ENCODE measurements around the gene MFAP3L. TPM values are rescaled to one million over a fixed set of nuclear protein-coding genes. Genes with fewer than 3 reads are reported as not detected.

Gene MFAP3L
- polyA plus RNA-seq, 2 donors: 0.24 to 0.31 TPM

DNA sequence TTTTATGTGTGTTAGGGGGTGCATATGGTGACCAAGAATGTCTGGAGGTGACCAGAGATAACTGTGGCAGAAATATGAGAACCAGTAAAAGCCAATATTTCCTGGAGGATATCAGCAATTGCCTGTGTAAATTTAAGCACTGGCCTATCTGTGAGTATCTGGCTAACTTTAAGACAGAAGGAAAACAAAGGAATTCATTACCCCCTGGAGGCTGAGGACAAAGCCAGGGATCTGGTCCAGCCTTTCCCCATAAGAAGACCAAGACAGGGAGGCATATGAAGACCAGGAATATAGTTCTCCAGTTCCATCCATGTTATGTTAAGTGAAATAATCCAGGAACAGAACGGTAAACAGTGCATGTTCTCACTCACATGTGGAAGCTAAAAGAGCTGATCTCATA is 49.2 kb downstream of the MFAP3L start:
- Histone ChIP-seq H3K36me3 (ENCODE audit: control insufficient read depth in 2 of 2, insufficient read depth in 2 of 2, low read length in 1 of 2) (no peaks in the 10 kb centered on the region), H3K27ac (ENCODE audit: low read depth in 2 of 2, low read length in 1 of 2) (no peak overlapping the region), H3K27me3 (ENCODE audit: control insufficient read depth in 1 of 2, insufficient read depth in 2 of 2, low read length in 2 of 2) (no peaks in the 10 kb centered on the region), H3K9me3 (ENCODE audit: control insufficient read depth in 2 of 2, insufficient read depth in 1 of 2, low read depth in 1 of 2, low read length in 1 of 2) (no peaks in the 10 kb centered on the region), H3K4me3 (ENCODE audit: low read depth in 1 of 2, low read length in 2 of 2) (no peak overlapping the region), H3K4me1 (ENCODE audit: control insufficient read depth in 2 of 2, insufficient read depth in 2 of 2, low read length in 1 of 2) (no peaks in the 10 kb centered on the region)
- 81 to 85% methylated on average over 1 of the region's 1 CpG for WGBS, 2 donors

DNA sequence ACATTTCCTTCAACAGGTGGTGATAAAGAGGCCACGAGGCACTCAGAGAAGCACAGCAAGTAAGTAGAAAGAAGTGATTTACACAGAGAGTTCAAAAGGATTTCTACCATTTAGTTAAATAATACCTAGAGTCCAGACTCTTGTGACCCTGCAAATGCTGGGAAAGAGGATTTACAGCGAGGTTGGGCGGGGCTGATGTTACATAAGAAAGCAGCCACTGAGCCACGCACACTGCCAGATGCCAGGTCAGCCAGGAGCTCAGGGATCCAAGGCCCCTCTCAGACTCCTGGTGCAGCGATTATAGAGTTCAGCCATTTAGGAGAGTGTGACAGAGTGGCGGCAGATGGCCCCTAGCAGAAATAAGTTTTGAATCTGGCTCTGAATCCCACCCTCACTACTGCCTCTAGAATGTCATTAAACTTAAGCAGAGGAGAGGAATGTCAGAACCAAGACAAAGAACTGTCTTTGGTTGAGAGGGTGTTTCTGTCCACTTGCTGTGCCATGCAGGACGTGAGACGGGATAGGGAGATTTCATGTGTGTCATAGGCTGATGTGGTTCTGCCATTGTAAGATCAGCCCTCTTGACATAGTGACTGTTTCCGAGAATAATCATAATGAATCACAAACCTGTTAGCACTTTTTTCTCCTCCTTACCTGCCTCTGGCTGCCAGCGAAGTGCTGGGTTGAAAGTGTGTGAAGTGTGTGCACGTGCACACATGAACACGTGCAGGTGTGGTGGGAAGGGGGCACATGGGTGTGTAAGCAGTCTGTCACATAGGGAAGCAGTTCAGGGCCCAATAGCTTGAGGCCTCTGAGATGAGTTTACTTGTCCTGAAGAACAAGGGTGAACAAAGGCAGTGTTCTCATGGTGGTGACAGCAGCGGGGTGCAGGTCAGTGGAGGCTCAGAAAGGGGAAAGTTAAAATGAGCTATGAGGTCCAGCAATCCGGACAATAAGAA is 50.1 kb downstream of the MFAP3L start:
- H3K36me3 ChIP-seq (ENCODE audit: control insufficient read depth in 2 of 2, insufficient read depth in 2 of 2, low read length in 1 of 2): no peaks in the 10 kb centered on the region
- 70 to 71% methylated on average over 14 of the region's 14 CpGs for WGBS, 2 donors
- H3K27ac ChIP-seq (ENCODE audit: low read depth in 2 of 2, low read length in 1 of 2): no peak overlapping the region
- H3K4me3 ChIP-seq (ENCODE audit: low read depth in 1 of 2, low read length in 2 of 2): no peak overlapping the region
- no peaks in the 10 kb centered on the region for H3K9me3 ChIP-seq (ENCODE audit: control insufficient read depth in 2 of 2, insufficient read depth in 1 of 2, low read depth in 1 of 2, low read length in 1 of 2)
- H3K27me3 ChIP-seq (ENCODE audit: control insufficient read depth in 1 of 2, insufficient read depth in 2 of 2, low read length in 2 of 2): no peaks in the 10 kb centered on the region
- H3K4me1 ChIP-seq (ENCODE audit: control insufficient read depth in 2 of 2, insufficient read depth in 2 of 2, low read length in 1 of 2): no peaks in the 10 kb centered on the region

DNA sequence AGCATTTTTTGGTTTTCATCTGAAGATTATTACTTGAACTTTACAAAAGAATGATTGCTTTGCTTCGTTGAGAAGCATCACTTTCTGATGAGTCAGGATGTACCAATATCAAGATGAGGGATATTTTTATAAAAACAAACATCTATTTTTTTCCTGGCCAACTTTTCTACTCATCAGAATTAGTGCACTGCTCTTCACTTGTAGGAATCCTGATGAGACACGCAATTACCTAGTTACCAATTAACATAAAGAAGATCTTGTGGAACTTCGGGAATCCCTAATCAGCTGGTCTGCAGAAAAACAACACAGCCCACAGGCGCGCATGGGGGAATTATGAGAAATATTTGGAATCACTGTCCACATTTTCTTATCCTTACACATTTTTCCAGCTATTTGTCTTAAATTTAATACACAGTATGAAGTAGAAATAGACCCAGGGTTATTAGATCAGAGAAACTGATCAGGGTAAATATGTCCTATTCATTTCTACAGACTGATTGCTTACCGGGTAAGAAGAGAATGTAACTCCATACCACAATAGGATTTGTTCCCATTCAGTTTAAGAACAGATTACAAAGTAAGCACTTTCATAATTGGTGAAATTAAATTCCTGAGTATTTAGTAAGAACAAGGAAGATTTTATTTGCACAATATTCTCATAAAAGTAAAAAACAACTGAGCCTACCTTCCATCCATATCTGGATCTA is 50.9 kb downstream of the MFAP3L start:
- no peaks in the 10 kb centered on the region for H3K27me3 ChIP-seq (ENCODE audit: control insufficient read depth in 1 of 2, insufficient read depth in 2 of 2, low read length in 2 of 2)
- no peak overlapping the region for H3K4me3 ChIP-seq (ENCODE audit: low read depth in 1 of 2, low read length in 2 of 2)
- 72 to 73% methylated on average over 6 of the region's 6 CpGs for WGBS, 2 donors
- no peaks in the 10 kb centered on the region for H3K9me3 ChIP-seq (ENCODE audit: control insufficient read depth in 2 of 2, insufficient read depth in 1 of 2, low read depth in 1 of 2, low read length in 1 of 2)
- no peaks in the 10 kb centered on the region for H3K36me3 ChIP-seq (ENCODE audit: control insufficient read depth in 2 of 2, insufficient read depth in 2 of 2, low read length in 1 of 2)
- no peaks in the 10 kb centered on the region for H3K4me1 ChIP-seq (ENCODE audit: control insufficient read depth in 2 of 2, insufficient read depth in 2 of 2, low read length in 1 of 2)
- no peak overlapping the region for H3K27ac ChIP-seq (ENCODE audit: low read depth in 2 of 2, low read length in 1 of 2)

DNA sequence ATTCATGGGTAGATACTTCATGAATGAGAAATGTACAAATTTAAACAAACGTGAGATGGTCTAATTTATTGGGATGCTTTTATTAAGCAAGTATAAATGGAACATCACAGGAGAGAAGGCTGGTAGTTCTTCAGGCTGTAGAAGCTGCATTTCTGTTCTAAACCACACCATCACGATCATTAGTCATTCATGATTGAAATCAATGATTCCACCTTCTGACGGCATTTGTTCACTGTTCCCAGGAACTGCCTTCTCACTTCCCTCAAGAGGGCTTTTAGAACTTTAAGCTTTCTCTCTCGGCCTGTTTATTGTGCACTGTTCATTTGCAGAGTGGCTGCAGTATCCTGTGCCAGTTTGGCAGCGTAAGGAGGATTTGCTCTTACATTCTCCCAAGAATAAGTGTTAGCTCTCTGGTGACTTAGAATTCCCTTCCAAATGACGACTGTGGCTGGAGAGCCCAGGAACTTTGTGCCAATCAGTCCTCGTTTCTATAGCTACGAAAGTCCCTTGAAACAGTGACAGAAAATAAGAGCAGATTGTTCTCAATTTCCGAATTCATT is 54.7 kb downstream of the MFAP3L start:
- no peaks in the 10 kb centered on the region for H3K9me3 ChIP-seq (ENCODE audit: control insufficient read depth in 2 of 2, insufficient read depth in 1 of 2, low read depth in 1 of 2, low read length in 1 of 2)
- H3K27me3 ChIP-seq (ENCODE audit: control insufficient read depth in 1 of 2, insufficient read depth in 2 of 2, low read length in 2 of 2): no peaks in the 10 kb centered on the region
- no peak overlapping the region for H3K4me3 ChIP-seq (ENCODE audit: low read depth in 1 of 2, low read length in 2 of 2)
- H3K4me1 ChIP-seq (ENCODE audit: control insufficient read depth in 2 of 2, insufficient read depth in 2 of 2, low read length in 1 of 2): no peaks in the 10 kb centered on the region
- no peaks in the 10 kb centered on the region for H3K36me3 ChIP-seq (ENCODE audit: control insufficient read depth in 2 of 2, insufficient read depth in 2 of 2, low read length in 1 of 2)
- WGBS, 2 donors: 62 to 72% methylated on average over 9 of the region's 9 CpGs
- no peak overlapping the region for H3K27ac ChIP-seq (ENCODE audit: low read depth in 2 of 2, low read length in 1 of 2)

DNA sequence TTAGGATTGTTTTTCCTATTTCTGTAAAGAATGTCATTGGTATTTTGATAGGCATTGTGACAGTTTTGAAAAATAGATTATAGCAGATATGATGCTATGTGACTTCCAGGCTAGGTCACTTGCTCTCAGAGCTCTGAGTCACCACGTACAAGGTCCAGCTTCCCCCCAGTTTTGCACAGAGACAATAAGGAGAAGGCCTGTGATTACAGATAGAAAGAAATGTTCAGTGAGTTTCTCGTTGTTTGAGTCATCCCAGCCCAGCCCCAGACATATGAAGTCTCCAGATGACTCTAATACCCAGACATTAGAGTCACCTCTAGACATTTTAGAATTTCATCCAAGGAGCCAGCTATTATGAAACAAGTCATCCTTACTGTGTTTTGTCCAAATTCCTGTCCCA is 57.2 kb downstream of the MFAP3L start:
- Histone ChIP-seq H3K27me3 (ENCODE audit: control insufficient read depth in 1 of 2, insufficient read depth in 2 of 2, low read length in 2 of 2) (no peaks in the 10 kb centered on the region), H3K4me1 (ENCODE audit: control insufficient read depth in 2 of 2, insufficient read depth in 2 of 2, low read length in 1 of 2) (no peaks in the 10 kb centered on the region), H3K27ac (ENCODE audit: low read depth in 2 of 2, low read length in 1 of 2) (no peak overlapping the region), H3K9me3 (ENCODE audit: control insufficient read depth in 2 of 2, insufficient read depth in 1 of 2, low read depth in 1 of 2, low read length in 1 of 2) (no peaks in the 10 kb centered on the region), H3K36me3 (ENCODE audit: control insufficient read depth in 2 of 2, insufficient read depth in 2 of 2, low read length in 1 of 2) (no peaks in the 10 kb centered on the region), H3K4me3 (ENCODE audit: low read depth in 1 of 2, low read length in 2 of 2) (no peak overlapping the region)
- WGBS, 2 donors: 49 to 56% methylated on average over 2 of the region's 2 CpGs

DNA sequence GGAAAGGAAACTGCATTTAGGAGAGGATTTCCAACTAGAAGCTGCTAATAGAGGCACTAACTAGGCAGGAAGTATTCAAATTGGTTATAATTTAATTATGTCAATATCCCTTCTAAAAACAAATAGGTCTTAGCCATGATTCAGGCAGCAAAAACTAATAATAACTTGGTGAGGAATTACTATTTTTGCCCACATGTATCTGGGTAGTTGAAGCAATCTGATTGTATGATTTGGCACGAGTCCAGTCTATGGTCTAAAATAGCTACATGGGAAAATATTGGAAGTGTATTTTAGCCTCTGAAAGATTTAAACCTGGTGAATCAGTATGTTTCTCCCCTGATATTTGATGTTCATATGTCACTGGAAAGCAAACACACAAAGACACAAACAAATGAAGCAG is 62.2 kb downstream of the MFAP3L start:
- Histone ChIP-seq H3K9me3 (ENCODE audit: control insufficient read depth in 2 of 2, insufficient read depth in 1 of 2, low read depth in 1 of 2, low read length in 1 of 2) (no peaks in the 10 kb centered on the region), H3K36me3 (ENCODE audit: control insufficient read depth in 2 of 2, insufficient read depth in 2 of 2, low read length in 1 of 2) (no peaks in the 10 kb centered on the region), H3K4me1 (ENCODE audit: control insufficient read depth in 2 of 2, insufficient read depth in 2 of 2, low read length in 1 of 2) (no peaks in the 10 kb centered on the region), H3K4me3 (ENCODE audit: low read depth in 1 of 2, low read length in 2 of 2) (no peak overlapping the region), H3K27me3 (ENCODE audit: control insufficient read depth in 1 of 2, insufficient read depth in 2 of 2, low read length in 2 of 2) (no peaks in the 10 kb centered on the region), H3K27ac (ENCODE audit: low read depth in 2 of 2, low read length in 1 of 2) (no peak overlapping the region)
- 24 to 35% methylated on average over 1 of the region's 1 CpG for WGBS, 2 donors

DNA sequence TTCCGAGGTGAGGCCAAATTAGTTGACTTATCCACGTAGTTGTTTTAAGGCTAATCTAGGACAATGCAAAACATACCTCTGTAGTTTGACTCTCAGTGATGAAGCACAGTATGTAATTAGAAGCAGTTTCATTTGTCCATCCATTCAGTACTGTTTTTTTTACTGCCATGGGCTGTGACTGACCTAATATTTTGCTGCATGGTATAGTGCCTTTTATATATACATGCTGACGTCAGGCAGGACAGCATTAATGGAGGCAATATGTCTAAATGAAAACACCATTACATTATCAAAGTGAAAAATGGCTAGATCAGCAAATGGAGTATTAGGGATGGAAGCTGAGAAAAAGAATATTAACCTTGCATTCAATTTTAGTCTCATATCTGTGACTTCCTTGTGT is 66.9 kb downstream of the MFAP3L start:
- WGBS, 2 donors: 67 to 68% methylated on average over 3 of the region's 3 CpGs
- H3K4me1 ChIP-seq (ENCODE audit: control insufficient read depth in 2 of 2, insufficient read depth in 2 of 2, low read length in 1 of 2): no peaks in the 10 kb centered on the region

DNA sequence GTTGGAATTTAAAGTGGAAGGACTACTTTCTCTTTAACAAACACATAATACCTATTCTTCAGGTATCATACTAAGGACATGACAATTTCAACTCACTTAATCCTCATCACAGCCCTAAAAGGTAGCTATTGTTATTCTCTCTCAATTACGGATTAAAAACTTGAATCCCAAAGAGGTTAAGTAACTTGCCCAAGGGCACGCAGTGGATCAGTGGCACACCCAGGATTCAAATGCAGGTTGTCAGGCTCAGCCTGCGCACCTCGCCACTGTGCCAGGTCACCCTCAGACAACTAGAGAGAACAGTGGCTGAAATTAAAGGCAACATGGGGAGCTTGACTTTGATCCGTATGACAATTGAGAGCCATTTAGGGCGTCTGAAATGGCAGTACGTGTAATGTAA is 67.6 kb downstream of the MFAP3L start:
- Histone ChIP-seq H3K4me1 (ENCODE audit: control insufficient read depth in 2 of 2, insufficient read depth in 2 of 2, low read length in 1 of 2) (no peaks in the 10 kb centered on the region), H3K4me3 (ENCODE audit: low read depth in 1 of 2, low read length in 2 of 2) (no peak overlapping the region), H3K36me3 (ENCODE audit: control insufficient read depth in 2 of 2, insufficient read depth in 2 of 2, low read length in 1 of 2) (no peaks in the 10 kb centered on the region), H3K27me3 (ENCODE audit: control insufficient read depth in 1 of 2, insufficient read depth in 2 of 2, low read length in 2 of 2) (no peaks in the 10 kb centered on the region), H3K9me3 (ENCODE audit: control insufficient read depth in 2 of 2, insufficient read depth in 1 of 2, low read depth in 1 of 2, low read length in 1 of 2) (peaks cover 0 to 3% of the 10 kb centered on the region in 2 donors), H3K27ac (ENCODE audit: low read depth in 2 of 2, low read length in 1 of 2) (no peak overlapping the region)
- WGBS, 2 donors: 67 to 72% methylated on average over 7 of the region's 7 CpGs

More for the DNA sequence above, 66.9 kb downstream of the MFAP3L start:
- no peaks in the 10 kb centered on the region for H3K27me3 ChIP-seq (ENCODE audit: control insufficient read depth in 1 of 2, insufficient read depth in 2 of 2, low read length in 2 of 2)
- H3K9me3 ChIP-seq (ENCODE audit: control insufficient read depth in 2 of 2, insufficient read depth in 1 of 2, low read depth in 1 of 2, low read length in 1 of 2): peaks cover 0 to 3% of the 10 kb centered on the region in 2 donors
- H3K36me3 ChIP-seq (ENCODE audit: control insufficient read depth in 2 of 2, insufficient read depth in 2 of 2, low read length in 1 of 2): no peaks in the 10 kb centered on the region
- H3K27ac ChIP-seq (ENCODE audit: low read depth in 2 of 2, low read length in 1 of 2): no peak overlapping the region
- no peak overlapping the region for H3K4me3 ChIP-seq (ENCODE audit: low read depth in 1 of 2, low read length in 2 of 2)

DNA sequence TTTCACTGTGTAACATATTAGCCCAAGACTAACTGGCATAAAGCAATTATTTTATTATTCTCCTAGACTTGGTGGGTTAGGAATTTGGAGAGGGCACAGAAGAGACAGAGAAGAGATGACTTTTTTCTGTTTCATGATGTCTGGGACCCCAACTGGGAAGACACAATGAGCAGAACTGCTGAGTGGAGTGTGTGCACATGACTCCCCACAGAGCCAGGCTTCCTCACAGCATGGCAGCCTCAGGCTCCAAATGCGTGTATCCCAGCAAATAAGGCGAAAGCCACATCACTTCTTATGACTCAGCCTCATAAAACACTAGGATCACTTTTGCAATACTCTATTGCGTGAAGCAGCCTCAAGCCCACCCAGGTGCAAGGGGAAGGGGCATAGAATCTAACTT is 68.4 kb downstream of the MFAP3L start:
- Histone ChIP-seq H3K9me3 (ENCODE audit: control insufficient read depth in 2 of 2, insufficient read depth in 1 of 2, low read depth in 1 of 2, low read length in 1 of 2) (peaks cover 0 to 3% of the 10 kb centered on the region in 2 donors), H3K27ac (ENCODE audit: low read depth in 2 of 2, low read length in 1 of 2) (no peak overlapping the region), H3K27me3 (ENCODE audit: control insufficient read depth in 1 of 2, insufficient read depth in 2 of 2, low read length in 2 of 2) (no peaks in the 10 kb centered on the region), H3K4me3 (ENCODE audit: low read depth in 1 of 2, low read length in 2 of 2) (no peak overlapping the region), H3K36me3 (ENCODE audit: control insufficient read depth in 2 of 2, insufficient read depth in 2 of 2, low read length in 1 of 2) (no peaks in the 10 kb centered on the region), H3K4me1 (ENCODE audit: control insufficient read depth in 2 of 2, insufficient read depth in 2 of 2, low read length in 1 of 2) (no peaks in the 10 kb centered on the region)
- WGBS, 2 donors: 77 to 80% methylated on average over 3 of the region's 3 CpGs
